Mesendoderm (in vitro differentiated cells): ENCODE data around the gene PDGFD.
A peak's percentile ranks its signal among the peaks of the same experiment; 100 is the strongest.

Source experiments
- DNase-seq: peaks from one replicate; pipeline ENCODE4 v3.0.0; 2013
- H2AK5ac ChIP-seq: 2 replicates; pipeline ENCODE4 v1.6.1; 2013; ENCODE audit warnings: low read length, inconsistent platforms
- H2BK120ac ChIP-seq: 2 replicates; pipeline ENCODE4 v1.6.1; 2013; ENCODE audit warnings: low read depth, mild to moderate bottlenecking, low read length, moderate library complexity, mixed read lengths
- H2BK15ac ChIP-seq: replicated peaks from 2 replicates; pipeline ENCODE4 v1.6.1; 2013; ENCODE audit warnings: low read depth, mild to moderate bottlenecking, moderate library complexity
- H2BK5ac ChIP-seq: 2 replicates; pipeline ENCODE4 v1.6.1; 2013; ENCODE audit warnings: low read length, inconsistent platforms
- H3K18ac ChIP-seq: 2 replicates; pipeline ENCODE4 v1.6.1; 2013; ENCODE audit warnings: mild to moderate bottlenecking, low read length, mixed read lengths
- H3K23ac ChIP-seq: one replicate; pipeline ENCODE4 v1.6.1; 2013; ENCODE audit warnings: low read length
- H3K27ac ChIP-seq: 2 replicates; pipeline ENCODE4 v1.5.1; 2013; ENCODE audit warnings: low read depth, mild to moderate bottlenecking, inconsistent platforms, low read length, moderate library complexity
- H3K27me3 ChIP-seq: 2 replicates; pipeline ENCODE4 v1.6.1; 2013; ENCODE audit warnings: low read length, control low read depth, mild to moderate bottlenecking, inconsistent platforms; ENCODE audit not compliant: insufficient read depth, poor library complexity
- H3K36me3 ChIP-seq: 2 replicates; pipeline ENCODE4 v1.6.1; 2013; ENCODE audit warnings: low read length, inconsistent platforms; ENCODE audit not compliant: control insufficient read depth, insufficient read depth
- H3K4ac ChIP-seq: one replicate; pipeline ENCODE4 v1.6.1; 2013; ENCODE audit warnings: low read depth, mild to moderate bottlenecking, low read length, moderate library complexity
- H3K4me1 ChIP-seq: 2 replicates; pipeline ENCODE4 v1.6.1; 2013; ENCODE audit warnings: low read depth, low read length, inconsistent platforms; ENCODE audit not compliant: control insufficient read depth
- H3K4me2 ChIP-seq: 2 replicates; pipeline ENCODE4 v1.6.1; 2013; ENCODE audit warnings: low read length
- H3K4me3 ChIP-seq: 2 replicates; pipeline ENCODE4 v1.5.1; 2013; ENCODE audit warnings: mild to moderate bottlenecking, low read length
- H3K56ac ChIP-seq: one replicate; pipeline ENCODE4 v1.6.1; 2013; ENCODE audit warnings: low read length
- H3K79me1 ChIP-seq: 2 replicates; pipeline ENCODE4 v1.6.1; 2013; ENCODE audit warnings: low read length, inconsistent platforms
- H3K79me2 ChIP-seq: 2 replicates; pipeline ENCODE4 v1.6.1; 2013; ENCODE audit warnings: mild to moderate bottlenecking, low read length; ENCODE audit not compliant: control insufficient read depth, insufficient read depth
- H3K9ac ChIP-seq: 2 replicates; pipeline ENCODE4 v1.6.1; 2013; ENCODE audit warnings: low read length, inconsistent platforms
- H4K5ac ChIP-seq: one replicate; pipeline ENCODE4 v1.6.1; 2013; ENCODE audit warnings: low read length
- H4K8ac ChIP-seq: one replicate; pipeline ENCODE4 v1.6.1; 2013; ENCODE audit warnings: low read depth, mild to moderate bottlenecking, control low read depth, low read length, moderate library complexity
- WGBS: extraction: QIAGEN DNeasy Blood & Tissue Kit; methylation state at CpG from one replicate; pipeline ENCODE4 v1.1.7; 2013; ENCODE audit warnings: low lambda C conversion rate, missing lambda C conversion rate; ENCODE audit not compliant: insufficient coverage; ENCODE audit errors: extremely low coverage; 5-methylcytosine and 5-hydroxymethylcytosine counted together

Gene PDGFD

DNA sequence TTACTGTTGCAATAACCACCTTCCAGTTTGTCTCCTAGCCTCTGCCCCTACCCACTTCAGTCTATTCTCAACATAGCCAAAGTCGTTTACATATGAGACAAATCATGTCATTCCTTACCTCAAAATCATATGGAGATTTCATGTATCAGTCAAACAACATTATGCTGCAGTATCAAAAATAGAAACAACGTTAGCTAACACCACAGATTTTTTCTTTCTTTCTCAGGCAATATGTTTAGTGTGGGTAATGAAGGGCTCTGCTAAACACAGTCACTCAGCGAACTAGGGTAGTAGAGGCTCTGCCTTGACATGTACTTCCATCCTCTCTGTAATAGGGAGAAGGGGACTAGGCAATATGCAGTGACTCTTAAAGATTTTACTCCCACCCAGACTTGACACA, 268.8 kb downstream of the PDGFD start:
- H3K56ac ChIP-seq = no peak overlapping the region
- WGBS = no CpG with 5 or more reads among the region's 3 CpGs
- no peaks in the 10 kb centered on the region for H3K79me2 ChIP-seq
- peaks cover 7% of the 10 kb centered on the region for H3K4me1 ChIP-seq
- no peak overlapping the region for H3K27ac ChIP-seq
- H2BK5ac ChIP-seq = no peak overlapping the region
- H3K79me1 ChIP-seq = no peaks in the 10 kb centered on the region
- H3K4me2 ChIP-seq = no peak overlapping the region
- no peak overlapping the region for H4K8ac ChIP-seq
- H3K27me3 ChIP-seq = no peaks in the 10 kb centered on the region
- H3K23ac ChIP-seq = no peak overlapping the region
- H3K18ac ChIP-seq = no peak overlapping the region
- H3K4me3 ChIP-seq = no peak overlapping the region
- H4K5ac ChIP-seq = no peak overlapping the region
- DNase-seq = no peak
- H2BK120ac ChIP-seq = no peak overlapping the region
- H3K9ac ChIP-seq = no peak overlapping the region
- H2BK15ac ChIP-seq = no peak overlapping the region
- H3K36me3 ChIP-seq = no peaks in the 10 kb centered on the region
- H3K4ac ChIP-seq = no peak overlapping the region
- H2AK5ac ChIP-seq = no peak overlapping the region

DNA sequence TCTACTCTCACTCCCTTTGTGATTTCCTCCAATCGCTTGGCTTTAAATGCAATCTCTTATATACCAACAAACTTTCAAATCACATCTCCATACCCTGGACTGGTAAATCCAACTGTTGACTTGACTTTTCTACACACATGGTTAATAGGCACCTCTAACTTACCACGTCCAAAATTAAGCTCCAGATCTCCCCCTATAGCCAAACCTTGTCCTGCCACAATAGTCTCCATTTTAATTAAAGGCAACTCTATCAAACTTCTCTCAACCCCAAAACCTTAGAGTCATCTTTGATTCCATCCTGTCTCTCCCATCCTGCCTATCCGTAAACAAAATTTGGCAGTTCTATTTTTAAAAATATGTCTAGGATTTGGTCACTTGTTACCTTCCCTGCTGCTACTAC, 269.3 kb downstream of the PDGFD start:
- Histone ChIP-seq H3K4ac (no peak overlapping the region), H3K27me3 (no peaks in the 10 kb centered on the region), H2AK5ac (no peak overlapping the region), H3K23ac (no peak overlapping the region), H3K4me1 (peaks cover 7% of the 10 kb centered on the region), H3K56ac (no peak overlapping the region), H3K36me3 (no peaks in the 10 kb centered on the region), H2BK15ac (no peak overlapping the region), H3K9ac (no peak overlapping the region), H3K4me3 (no peak overlapping the region), H3K79me2 (no peaks in the 10 kb centered on the region), H3K4me2 (no peak overlapping the region), H3K79me1 (no peaks in the 10 kb centered on the region), H3K27ac (no peak overlapping the region), H3K18ac (no peak overlapping the region), H2BK120ac (no peak overlapping the region), H4K5ac (no peak overlapping the region), H2BK5ac (no peak overlapping the region), H4K8ac (no peak overlapping the region)
- WGBS = no CpG with 5 or more reads among the region's 3 CpGs
- DNase-seq = no peak

DNA sequence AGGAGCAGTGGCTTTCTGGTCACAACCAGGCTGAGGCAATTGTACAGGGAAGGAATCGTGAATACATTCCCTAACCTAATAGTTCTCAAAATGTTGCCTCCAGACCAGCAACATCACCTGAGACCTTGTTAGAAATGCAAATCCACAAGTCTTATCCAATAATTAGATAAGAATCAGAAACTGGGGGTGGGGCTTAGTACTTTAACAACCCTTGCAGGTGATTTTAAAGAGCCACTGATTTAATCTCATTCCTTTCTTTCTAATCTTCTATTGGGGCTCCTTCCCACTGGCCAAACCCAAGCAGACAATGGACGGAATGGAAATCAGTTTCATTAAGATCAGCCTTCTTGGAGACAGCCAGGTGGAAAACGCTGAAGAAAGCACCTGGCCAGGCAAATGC, 269.9 kb downstream of the PDGFD start:
- Histone ChIP-seq H3K23ac (no peak overlapping the region), H3K27ac (no peak overlapping the region), H4K8ac (no peak overlapping the region), H3K27me3 (no peaks in the 10 kb centered on the region), H3K4me3 (no peak overlapping the region), H2BK15ac (no peak overlapping the region), H3K4me1 (peaks cover 7% of the 10 kb centered on the region), H3K79me2 (no peaks in the 10 kb centered on the region), H3K79me1 (no peaks in the 10 kb centered on the region), H2AK5ac (no peak overlapping the region), H3K18ac (no peak overlapping the region), H3K56ac (no peak overlapping the region), H3K9ac (no peak overlapping the region), H3K4me2 (no peak overlapping the region), H3K4ac (no peak overlapping the region), H2BK5ac (no peak overlapping the region), H4K5ac (no peak overlapping the region), H2BK120ac (no peak overlapping the region), H3K36me3 (no peaks in the 10 kb centered on the region)
- DNase-seq = peak; percentile 65
- no CpG with 5 or more reads among the region's 3 CpGs for WGBS

DNA sequence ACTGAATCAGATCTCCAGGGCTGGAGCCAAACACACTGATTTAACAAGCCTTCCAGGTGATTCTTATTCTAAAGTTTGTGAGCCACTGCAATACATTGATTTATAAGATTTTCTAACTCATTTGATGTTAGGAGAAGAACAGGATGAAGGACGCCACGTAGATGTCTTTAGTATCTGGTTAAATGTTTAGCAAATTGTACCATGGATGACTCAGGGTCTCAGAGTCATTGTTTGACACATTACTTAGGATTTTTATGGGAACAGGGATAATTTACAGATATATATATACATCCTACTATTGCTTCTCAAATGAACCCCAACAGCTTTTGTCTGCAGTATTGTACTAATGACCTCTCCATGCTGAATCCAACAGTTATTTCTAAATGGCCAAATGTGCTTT, 270.6 kb downstream of the PDGFD start:
- no peaks in the 10 kb centered on the region for H3K36me3 ChIP-seq
- H3K18ac ChIP-seq = no peak overlapping the region
- H3K4ac ChIP-seq = no peak overlapping the region
- H2BK120ac ChIP-seq = no peak overlapping the region
- no peak overlapping the region for H3K4me2 ChIP-seq
- H3K23ac ChIP-seq = no peak overlapping the region
- no peak overlapping the region for H4K8ac ChIP-seq
- H4K5ac ChIP-seq = no peak overlapping the region
- no peak overlapping the region for H3K56ac ChIP-seq
- no peaks in the 10 kb centered on the region for H3K79me2 ChIP-seq
- no peaks in the 10 kb centered on the region for H3K79me1 ChIP-seq
- H3K9ac ChIP-seq = no peak overlapping the region
- no peak for DNase-seq
- H2BK5ac ChIP-seq = no peak overlapping the region
- H2AK5ac ChIP-seq = no peak overlapping the region
- no peak overlapping the region for H2BK15ac ChIP-seq
- H3K4me3 ChIP-seq = no peak overlapping the region
- H3K27me3 ChIP-seq = no peaks in the 10 kb centered on the region
- peaks cover 7% of the 10 kb centered on the region for H3K4me1 ChIP-seq
- WGBS = no CpG with 5 or more reads among the region's 2 CpGs
- H3K27ac ChIP-seq = no peak overlapping the region

DNA sequence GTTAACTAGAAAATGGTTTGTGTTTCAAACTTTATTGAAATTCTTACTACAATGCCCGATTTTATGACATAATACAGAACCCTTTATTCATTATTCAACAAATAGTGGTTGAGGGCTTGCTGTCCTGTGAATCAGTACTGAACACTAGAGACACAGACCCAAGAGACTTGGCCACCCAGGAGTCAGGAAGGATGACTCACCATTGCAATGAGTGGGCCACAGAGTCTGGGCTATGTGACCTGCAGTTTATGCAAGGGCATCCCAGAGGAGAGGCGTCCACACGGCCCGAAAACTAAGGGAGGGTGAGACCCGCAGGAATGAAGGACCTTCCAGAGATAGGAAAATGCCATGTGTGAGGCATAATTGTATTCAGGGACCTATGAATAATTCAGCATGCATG, 271.3 kb downstream of the PDGFD start:
- no peak overlapping the region for H3K4me3 ChIP-seq
- no peak overlapping the region for H4K8ac ChIP-seq
- no peak overlapping the region for H2AK5ac ChIP-seq
- H3K4me2 ChIP-seq = no peak overlapping the region
- H3K9ac ChIP-seq = no peak overlapping the region
- WGBS = no CpG with 5 or more reads among the region's 5 CpGs
- H2BK15ac ChIP-seq = no peak overlapping the region
- H3K79me1 ChIP-seq = no peaks in the 10 kb centered on the region
- no peak overlapping the region for H3K4ac ChIP-seq
- no peak overlapping the region for H2BK120ac ChIP-seq
- peak; percentile 58 for DNase-seq
- H3K4me1 ChIP-seq = peaks cover 7% of the 10 kb centered on the region
- H4K5ac ChIP-seq = no peak overlapping the region
- no peak overlapping the region for H2BK5ac ChIP-seq
- H3K36me3 ChIP-seq = no peaks in the 10 kb centered on the region
- no peak overlapping the region for H3K23ac ChIP-seq
- no peaks in the 10 kb centered on the region for H3K27me3 ChIP-seq
- no peaks in the 10 kb centered on the region for H3K79me2 ChIP-seq
- no peak overlapping the region for H3K56ac ChIP-seq
- no peak overlapping the region for H3K18ac ChIP-seq
- H3K27ac ChIP-seq = no peak overlapping the region

DNA sequence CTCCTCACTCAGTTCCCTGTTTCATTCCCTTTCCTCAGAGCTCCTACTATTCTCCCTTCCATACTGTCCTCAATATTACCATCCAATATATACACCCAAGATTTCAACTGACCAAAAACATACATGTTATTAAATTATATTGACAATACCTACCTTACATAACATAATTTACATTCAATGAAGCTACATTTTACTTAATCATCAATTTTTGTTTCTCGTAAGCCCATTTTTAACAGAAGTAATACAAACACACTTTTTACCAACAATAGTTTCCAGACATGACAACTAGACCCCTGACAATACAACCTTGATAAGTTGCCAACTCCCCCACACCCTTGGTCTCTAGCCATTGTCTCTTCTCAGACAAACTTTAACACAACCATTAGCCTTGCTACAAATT, 273.3 kb downstream of the PDGFD start:
- no peak overlapping the region for H3K56ac ChIP-seq
- no peaks in the 10 kb centered on the region for H3K79me2 ChIP-seq
- H3K23ac ChIP-seq = no peak overlapping the region
- H3K4ac ChIP-seq = no peak overlapping the region
- H3K4me2 ChIP-seq = no peak overlapping the region
- H3K4me1 ChIP-seq = peaks cover 7% of the 10 kb centered on the region
- no peak overlapping the region for H3K4me3 ChIP-seq
- DNase-seq = no peak
- no peaks in the 10 kb centered on the region for H3K36me3 ChIP-seq
- H3K27ac ChIP-seq = no peak overlapping the region
- no peak overlapping the region for H4K8ac ChIP-seq
- no peak overlapping the region for H3K18ac ChIP-seq
- WGBS = 100% methylated on average over 1 of the region's 1 CpG
- no peaks in the 10 kb centered on the region for H3K79me1 ChIP-seq
- no peak overlapping the region for H2BK120ac ChIP-seq
- no peak overlapping the region for H3K9ac ChIP-seq
- H2AK5ac ChIP-seq = no peak overlapping the region
- H2BK5ac ChIP-seq = no peak overlapping the region
- H2BK15ac ChIP-seq = no peak overlapping the region
- H4K5ac ChIP-seq = no peak overlapping the region
- no peaks in the 10 kb centered on the region for H3K27me3 ChIP-seq
